GM13977 (cell line): ENCODE data around the gene DTD2.
A peak's percentile ranks its signal among the peaks of the same experiment; 100 is the strongest.
"Not testable (repeated sequence)": the region's sequence is repeated elsewhere in the genome, so short reads cannot be mapped to it uniquely, and the experiment has no call there.

ENCODE experiments used
- DNase-seq: peaks from one replicate; pipeline ENCODE4 v3.0.0; 2012; ENCODE audit warnings: low spot score
- CTCF ChIP-seq: IDR thresholded peaks from 2 replicates; pipeline ENCODE4 v1.5.1; 2012; ENCODE audit warnings: mild to moderate bottlenecking, control low read depth; ENCODE audit not compliant: insufficient read depth; ENCODE audit errors: extremely low read depth, missing control alignments
- in situ Hi-C: fragments of 300-500 bp; cut with MboI; formaldehyde crosslinking; loops from one replicate; pipeline ENCODE4 v1.12.0; 2022; ENCODE audit warnings: low sequenced_read_pairs, low pct_unique_long_range_greater_than_20kb, mixed read lengths, inconsistent platforms; ENCODE audit not compliant: unreplicated experiment

Gene DTD2

GRCh38 chr14:31466554-31466953, 9.2 kb upstream of the DTD2 start:
- DNase-seq: no peak
- no peak for TF ChIP-seq CTCF
- in situ Hi-C loops: no loop called here

GRCh38 chr14:31465111-31465510, 7.8 kb upstream of the DTD2 start:
- in situ Hi-C loops: no loop called here
- TF ChIP-seq CTCF: no peak
- no peak for DNase-seq

GRCh38 chr14:31462450-31462849, 5.1 kb upstream of the DTD2 start:
- in situ Hi-C loops, DNase-seq: not testable (repeated sequence)

- no peak for TF ChIP-seq CTCF
- in situ Hi-C loops: no loop called here
- no peak for DNase-seq
Measured at GRCh38 chr14:31461545-31461944, 4.2 kb upstream of the DTD2 start.

- TF ChIP-seq CTCF: no peak
- no peak for DNase-seq
- in situ Hi-C loops: no loop called here
Measured at GRCh38 chr14:31457665-31458659, 656 bp upstream of the DTD2 start.

- peak; percentile 36 for DNase-seq
- in situ Hi-C loops: no loop called here
- peak; percentile 48 for TF ChIP-seq CTCF
Measured at GRCh38 chr14:31449971-31450610, 7.2 kb downstream of the DTD2 start.

GRCh38 chr14:31449136-31449535, 8.2 kb downstream of the DTD2 start:
- TF ChIP-seq CTCF: no peak
- in situ Hi-C loops: no loop called here
- no peak for DNase-seq
